ENCODE measurements around the gene EXOC8. TPM values are rescaled to one million over a fixed set of nuclear protein-coding genes. Genes with fewer than 3 reads are reported as not detected.

Gene EXOC8
- total and polyA plus RNA-seq, 2 of the 8 experiments (the other 6 are each of a cell fraction or from before 2014, with no cell fraction given): 2.0 to 9.8 TPM

- TF ChIP-seq CHD7 (IDR thresholded peaks at IDR 0.05; ENCODE audit: insufficient replicate concordance, low read length) (no peak), POLR2AphosphoS5 (IDR thresholded peaks at IDR 0.05; ENCODE audit: low read depth, low read length) (no peak), CTCF (IDR thresholded peaks at IDR 0.05; ENCODE audit: control extremely low read depth in 1 of 3, insufficient read depth in 1 of 3, low read depth in 1 of 3, low read length in 3 of 3) (no peak), E2F6 (IDR thresholded peaks at IDR 0.05) (no peak), KDM5A (IDR thresholded peaks at IDR 0.05; ENCODE audit: low read length) (no peak)
These were observed 34.8 kb upstream of the EXOC8 start (continued) for GRCh38 chr1:231372501-231372900.
